IMR-90 (cell line): ENCODE results near the gene FAF1. TPM values are rescaled to one million over a fixed set of nuclear protein-coding genes. Genes with fewer than 3 reads are reported as not detected.
"Not testable (repeated sequence)": the region's sequence is repeated elsewhere in the genome, so short reads cannot be mapped to it uniquely, and the experiment has no call there.

Experiments
- ATAC-seq: fragments of 200-7000 bp; cut with Tn5 transposase; 2 replicates; pipeline ENCODE4 v1.9.1; 2020; ENCODE audit warnings: low read depth, mild to moderate bottlenecking, moderate library complexity
- BruUV-seq: library from RNA; stranded (reverse); fragments of 400-500 nt; replicated peaks from 2 replicates; lab custom pipeline; 2021; lab: Mats Ljungman, UMichigan
- CTCF ChIA-PET: fragments of 300-600 bp; formaldehyde crosslinking; extraction: SDS; loops from one replicate; lab custom pipeline; 2021; ENCODE audit warnings: antibody characterized with exemption; lab: Yijun Ruan, JAX
- POLR2A ChIA-PET: fragments of 300-600 bp; sonication (Branson Sonifier 250); formaldehyde crosslinking; loops from one replicate; lab custom pipeline; 2022; ENCODE audit warnings: antibody characterized with exemption; ENCODE audit not compliant: unreplicated experiment; lab: Charles Lee
- DNase-seq: peaks from one replicate; pipeline ENCODE4 v3.0.0; 2013
- H2AFZ ChIP-seq: replicated peaks from 2 replicates; pipeline ENCODE3; 2013; ENCODE audit warnings: low read length, mild to moderate bottlenecking; ENCODE audit not compliant: poor library complexity
- H2AK5ac ChIP-seq: 2 replicates; pipeline ENCODE4 v1.6.1; 2013; ENCODE audit warnings: low read depth, low read length, inconsistent platforms
- H2AK9ac ChIP-seq: replicated peaks from 2 replicates; pipeline ENCODE3; 2013; ENCODE audit warnings: mild to moderate bottlenecking, low read depth, low read length, moderate library complexity; ENCODE audit not compliant: poor library complexity
- H2BK120ac ChIP-seq: 2 replicates; pipeline ENCODE4 v1.6.1; 2013; ENCODE audit warnings: low read depth, low read length, inconsistent platforms
- H2BK15ac ChIP-seq: 3 replicates; pipeline ENCODE4 v1.6.1; 2013; ENCODE audit warnings: low read depth, low read length, inconsistent platforms
- H2BK20ac ChIP-seq: 2 replicates; pipeline ENCODE4 v1.6.1; 2013; ENCODE audit warnings: low read depth, mild to moderate bottlenecking, inconsistent platforms, low read length, moderate library complexity
- H2BK5ac ChIP-seq: 2 replicates; pipeline ENCODE4 v1.6.1; 2013; ENCODE audit warnings: mild to moderate bottlenecking, low read depth, low read length, inconsistent platforms; ENCODE audit not compliant: poor library complexity, severe bottlenecking
- H3K14ac ChIP-seq: replicated peaks from 2 replicates; pipeline ENCODE4 v1.6.1; 2013; ENCODE audit warnings: low read depth, low read length, inconsistent platforms
- H3K18ac ChIP-seq: 2 replicates; pipeline ENCODE4 v1.6.1; 2013; ENCODE audit warnings: low read depth, low read length, control low read depth
- H3K23ac ChIP-seq: 2 replicates; pipeline ENCODE4 v1.6.1; 2013; ENCODE audit warnings: low read depth, low read length, inconsistent platforms
- H3K27ac ChIP-seq: 2 replicates; pipeline ENCODE4 v1.5.1; 2013; ENCODE audit warnings: mild to moderate bottlenecking, control low read depth, low read length; ENCODE audit not compliant: insufficient read depth
- H3K27me3 ChIP-seq: 2 replicates; pipeline ENCODE4 v1.6.1; 2013; ENCODE audit warnings: low read length; ENCODE audit not compliant: control insufficient read depth, insufficient read depth
- H3K36me3 ChIP-seq: 2 replicates; pipeline ENCODE4 v1.6.1; 2013; ENCODE audit warnings: low read length, mixed read lengths; ENCODE audit not compliant: control insufficient read depth, insufficient read depth
- H3K4ac ChIP-seq: 2 replicates; pipeline ENCODE4 v1.6.1; 2013; ENCODE audit warnings: low read depth, low read length, inconsistent platforms
- H3K4me1 ChIP-seq: 2 replicates; pipeline ENCODE4 v1.6.1; 2013; ENCODE audit warnings: low read length, mixed read lengths; ENCODE audit not compliant: control insufficient read depth, insufficient read depth
- H3K4me2 ChIP-seq: 2 replicates; pipeline ENCODE4 v1.6.1; 2013; ENCODE audit warnings: low read depth, mild to moderate bottlenecking, control low read depth, low read length, moderate library complexity
- H3K4me3 ChIP-seq: 2 replicates; pipeline ENCODE4 v1.5.1; 2013; ENCODE audit warnings: low read depth, mild to moderate bottlenecking, control low read depth, low read length, moderate library complexity; ENCODE audit not compliant: insufficient read depth
- H3K56ac ChIP-seq: 2 replicates; pipeline ENCODE4 v1.6.1; 2013; ENCODE audit warnings: low read length, inconsistent platforms; ENCODE audit not compliant: insufficient read depth; ENCODE audit errors: extremely low read depth
- H3K79me1 ChIP-seq, 2 experiments: 2 replicates each; pipeline ENCODE4 v1.6.1; 2013; ENCODE audit warnings: low read length in 2 of 2, inconsistent platforms in 1 of 2, low read depth in 1 of 2
- H3K9ac ChIP-seq: 2 replicates; pipeline ENCODE4 v1.6.1; 2013; ENCODE audit warnings: low read depth, low read length, control low read depth
- H3K9me1 ChIP-seq: 2 replicates; pipeline ENCODE4 v1.6.1; 2013; ENCODE audit warnings: low read length, inconsistent platforms; ENCODE audit not compliant: insufficient read depth
- H3K9me3 ChIP-seq: 2 replicates; pipeline ENCODE4 v1.6.1; 2013; ENCODE audit warnings: low read length; ENCODE audit not compliant: control insufficient read depth, insufficient read depth
- H4K20me1 ChIP-seq: 2 replicates; pipeline ENCODE4 v1.6.1; 2013; ENCODE audit warnings: low read length, inconsistent platforms; ENCODE audit not compliant: insufficient read depth
- H4K5ac ChIP-seq: 2 replicates; pipeline ENCODE4 v1.6.1; 2013; ENCODE audit warnings: mild to moderate bottlenecking, low read depth, low read length, control low read depth
- H4K8ac ChIP-seq, 2 experiments: 2 replicates each; pipeline ENCODE4 v1.6.1; 2013; ENCODE audit warnings: low read depth in 2 of 2, low read length in 2 of 2, control low read depth in 1 of 2, inconsistent platforms in 1 of 2
- H4K91ac ChIP-seq: 2 replicates; pipeline ENCODE4 v1.6.1; 2013; ENCODE audit warnings: low read depth, low read length, inconsistent platforms; ENCODE audit not compliant: insufficient read depth
- WGBS, 2 experiments: methylation state at CpG; one replicate each; pipeline versions ENCODE4 v1.1.5 to v1.1.7; 2013; ENCODE audit warnings: missing lambda C conversion rate in 2 of 2; ENCODE audit not compliant: insufficient read length in 1 of 2; ENCODE audit errors: extremely low coverage in 2 of 2; 5-methylcytosine and 5-hydroxymethylcytosine counted together
- dilution Hi-C: fragments of 300-500 bp; cut with HindIII; formaldehyde crosslinking; loops from one replicate; pipeline ENCODE4 v1.14.3; 2018; ENCODE audit warnings: low sequenced_read_pairs; ENCODE audit not compliant: unreplicated experiment
- in situ Hi-C: fragments of 300-500 bp; cut with MboI; formaldehyde crosslinking; loops from 3 replicates; pipeline ENCODE4 v1.14.3; 2019; ENCODE audit warnings: low sequenced_read_pairs, inconsistent platforms, mixed read lengths
- intact Hi-C: fragments of 100-400 bp; cut with micrococcal nuclease; formaldehyde crosslinking; loops from 2 replicates; pipeline ENCODE4 v1.10.0; 2022
- polyA plus RNA-seq, 3 experiments: library from polyadenylated mRNA; depleted of rRNA; stranded (reverse); fragments of >200 nt; gene quantifications; 2 replicates each; pipeline ENCODE4 v1.2.3, GENCODE V29; 2012; ENCODE audit warnings: low replicate concordance in 1 of 3
- total RNA-seq: library from RNA; depleted of rRNA; stranded (reverse); fragments of >200 nt; gene quantifications from 2 replicates; pipeline ENCODE4 v1.2.3, GENCODE V29; 2012

FAF1 gene
- total and polyA plus RNA-seq, 2 of the 4 experiments (the other 2 are of a cell fraction): 18.8 to 72.9 TPM

DNA sequence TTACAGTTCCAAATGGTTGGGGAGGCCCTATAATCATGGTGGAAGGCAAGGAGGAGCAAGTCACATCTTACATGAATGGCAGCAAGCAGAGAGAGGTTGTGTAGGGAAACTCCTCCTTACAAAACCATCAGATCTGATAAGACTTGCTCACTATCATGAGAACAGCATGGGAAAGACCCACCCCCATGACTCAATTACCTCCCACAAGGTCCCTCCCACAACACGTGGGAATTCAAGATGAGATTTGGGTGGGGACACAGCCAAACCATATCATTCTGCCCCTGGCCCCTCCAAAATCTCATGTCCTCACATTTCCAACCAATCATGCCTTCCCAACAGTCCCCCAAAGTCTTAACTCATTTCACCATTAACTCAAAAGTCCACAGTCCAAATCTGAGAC lies 205.3 kb downstream of the FAF1 start:
- H3K18ac ChIP-seq, intact Hi-C loops, H3K4me2 ChIP-seq, H2AK9ac ChIP-seq, H3K4ac ChIP-seq, H2AFZ ChIP-seq, CTCF ChIA-PET, H2AK5ac ChIP-seq, H3K9me3 ChIP-seq, H3K4me3 ChIP-seq, ATAC-seq, BruUV-seq, H2BK15ac ChIP-seq, H3K9me1 ChIP-seq, H3K14ac ChIP-seq, H2BK120ac ChIP-seq, H2BK20ac ChIP-seq, in situ Hi-C loops, POLR2A ChIA-PET, H3K9ac ChIP-seq, H3K36me3 ChIP-seq, DNase-seq, H4K91ac ChIP-seq, dilution Hi-C loops, H3K56ac ChIP-seq, H2BK5ac ChIP-seq, H3K4me1 ChIP-seq, H3K23ac ChIP-seq, H4K5ac ChIP-seq, H3K27me3 ChIP-seq, H4K20me1 ChIP-seq, H4K8ac ChIP-seq, H3K27ac ChIP-seq, H3K79me1 ChIP-seq: not testable (repeated sequence)
- WGBS, 2 experiments: no CpG with 5 or more reads among the region's 1 CpG
